Posterior vena cava (tissue), 2 donors: ENCODE measurements around the gene STX12. TPM values are rescaled to one million over a fixed set of nuclear protein-coding genes. Genes with fewer than 3 reads are reported as not detected.

Experiments
- DNase-seq: peaks from one replicate; pipeline ENCODE4 v3.0.0-alpha.2; 2020; ENCODE audit warnings: low spot score
- intact Hi-C, 2 donors: fragments of 100-400 bp; cut with DNase I; formaldehyde crosslinking; loops; one replicate each; pipeline versions ENCODE4 v1.14.1 to v1.14.2; 2022 to 2023
- long read RNA-seq, 2 donors: library from polyadenylated mRNA; unstranded; transcript quantifications; one replicate each; pipeline ENCODE4 v2.0.0, GENCODE V29; 2020 to 2021
- total RNA-seq, 2 donors: library from RNA; stranded (reverse); fragmentation: NEBNext Ultra II Directional; extraction: Animal tissue kit (Norgen Biotek cat#: 25700); gene quantifications; one replicate each; pipeline ENCODE4 v1.2.1, GENCODE V29; 2021
- donor health status: DM: yes; HTN: yes; CAD: no.
- donor health status: DM: yes; HTN: yes; CAD: no.

STX12 gene
- 10 to 100 TPM; 59.2 to 62.9 TPM for total RNA-seq
- long read RNA-seq, donor 1, transcript STX12-201 (9 exons, 3,079 nt) = major isoform, 45 of 55 reads
- long read RNA-seq, donor 1, partial matches to known transcripts = 6 of 55 reads
- long read RNA-seq, donor 1, other reads (novel, unspliced or antisense) = 4 of 55 reads
- long read RNA-seq, donor 2, transcript STX12-201 (9 exons, 3,079 nt) = major isoform, 84 of 92 reads
- long read RNA-seq, donor 2, partial matches to known transcripts = 4 of 92 reads
- long read RNA-seq, donor 2, other reads (novel, unspliced or antisense) = 1 of 92 reads

- peak; percentile 100 for DNase-seq
- intact Hi-C loops = no loop called here
Observed at GRCh38 chr1:27772932-27773825, at the start of gene STX12. TSS of gene STX12 (plus strand) at chr1:27773219. CDS start at chr1:27773308, 89 bp downstream.

GRCh38 chr1:27724961-27725373, 48.1 kb upstream of the STX12 start:
- DNase-seq = no peak
- intact Hi-C loops = loop anchor here in 1 of 2 donors (10.0 kb wide), 1 partner anchor 50 kb away; the partner anchor contains the start of gene IFI6

GRCh38 chr1:27725374-27726172, 47.4 kb upstream of the STX12 start, which contains the start of gene FAM76A:
TSS of gene FAM76A (plus strand) at chr1:27725961. CDS start at chr1:27726081, 120 bp downstream.
- DNase-seq = peak; percentile 100
- intact Hi-C loops = loop anchor here in 1 of 2 donors (10.0 kb wide), 1 partner anchor 51 kb away; the partner anchor contains the start of gene IFI6

GRCh38 chr1:27726173-27727044, 46.6 kb upstream of the STX12 start:
- peak; percentile 86 for DNase-seq
- intact Hi-C loops = loop anchor here in 1 of 2 donors (10.0 kb wide), 1 partner anchor 52 kb away; the partner anchor contains the start of gene IFI6

- intact Hi-C loops = loop anchor here in 1 of 2 donors (10.0 kb wide), 1 partner anchor 52 kb away; the partner anchor contains the start of gene IFI6
- no peak for DNase-seq
Observed at GRCh38 chr1:27727126-27727525, 45.9 kb upstream of the STX12 start.

- intact Hi-C loops = no loop called here
- DNase-seq = no peak
Observed at GRCh38 chr1:27736252-27736651, 36.8 kb upstream of the STX12 start.

- intact Hi-C loops = no loop called here
- DNase-seq = no peak
Observed at GRCh38 chr1:27741121-27741520, 31.9 kb upstream of the STX12 start.

GRCh38 chr1:27744556-27744955, 28.5 kb upstream of the STX12 start:
- no peak for DNase-seq
- intact Hi-C loops = no loop called here

- no peak for DNase-seq
- intact Hi-C loops = no loop called here
Observed at GRCh38 chr1:27745466-27745865, 27.6 kb upstream of the STX12 start.

GRCh38 chr1:27752360-27752759, 20.7 kb upstream of the STX12 start:
- intact Hi-C loops = no loop called here
- no peak for DNase-seq

- no peak for DNase-seq
- intact Hi-C loops = no loop called here
Observed at GRCh38 chr1:27755286-27755685, 17.7 kb upstream of the STX12 start.

- no peak for DNase-seq
- intact Hi-C loops = no loop called here
Observed at GRCh38 chr1:27755865-27756264, 17.2 kb upstream of the STX12 start.

GRCh38 chr1:27759236-27759635, 13.8 kb upstream of the STX12 start:
- intact Hi-C loops = no loop called here

GRCh38 chr1:27760426-27760825, 12.6 kb upstream of the STX12 start:
- intact Hi-C loops = no loop called here
- no peak for DNase-seq

More at GRCh38 chr1:27759236-27759635, 13.8 kb upstream of the STX12 start:
- no peak for DNase-seq

- no peak for DNase-seq
- intact Hi-C loops = no loop called here
Observed at GRCh38 chr1:27762033-27762432, 11.0 kb upstream of the STX12 start.

- intact Hi-C loops = no loop called here
Observed at GRCh38 chr1:27763358-27763757, 9.7 kb upstream of the STX12 start.

GRCh38 chr1:27770293-27770830, 2.7 kb upstream of the STX12 start:
- no peak for DNase-seq
- intact Hi-C loops = no loop called here

More at GRCh38 chr1:27763358-27763757, 9.7 kb upstream of the STX12 start:
- DNase-seq = no peak
